ENCODE measurements around the gene BAIAP2L1.

GRCh38 chr7:98293265-98293664 lies 107.6 kb downstream of the BAIAP2L1 start:
- TF ChIP-seq CTCF (optimal IDR thresholded peaks at IDR 0.05 in 1 of 3, IDR thresholded peaks at IDR 0.05 in 1 of 3, conservative IDR thresholded peaks at IDR 0.05 in 1 of 3; ENCODE audit: extremely low read depth in 1 of 3, insufficient read depth in 2 of 3, low read length in 3 of 3) (no peak), EZH2 (IDR thresholded peaks at IDR 0.05; ENCODE audit: low read length) (no peak)

Measured in keratinocyte (primary cell).